ENCODE measurements around the gene ANXA11.

DNA sequence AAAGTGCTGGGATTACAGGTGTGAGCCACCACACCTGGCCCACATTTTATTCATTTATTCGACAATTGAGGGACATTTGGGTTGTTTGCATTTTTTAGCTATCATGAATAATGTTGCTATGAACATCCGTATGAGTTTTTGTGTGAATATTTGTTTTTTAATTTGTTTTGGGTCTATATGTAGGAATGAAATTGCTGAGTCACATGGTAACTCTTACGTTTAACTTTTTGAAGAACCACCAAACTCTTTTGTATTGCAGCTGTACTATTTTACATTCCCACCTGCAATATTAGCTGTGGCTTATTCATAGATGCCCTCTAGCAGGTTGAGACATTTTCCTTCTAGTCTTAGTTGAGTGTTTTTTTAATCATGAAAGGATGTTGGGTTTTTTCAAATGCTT, 58.4 kb downstream of the ANXA11 start:
- TF ChIP-seq CTCF (conservative IDR thresholded peaks at IDR 0.05 in 1 of 2, IDR thresholded peaks at IDR 0.05 in 1 of 2; ENCODE audit: low read depth in 1 of 2, low read length in 2 of 2) = no peak
- TF ChIP-seq EZH2 (IDR thresholded peaks at IDR 0.05; ENCODE audit: low read length, missing control alignments) = no peak
